Loucy (cell line): ENCODE results near the gene EFCAB12.

Experiments used
- H2AFZ ChIP-seq: fragments of 200-600 bp; sonication (generic); 2 replicates; pipeline ENCODE4 v1.6.0; 2016; ENCODE audit warnings: antibody characterized with exemption, mild to moderate bottlenecking, low read length, moderate library complexity
- H3F3A ChIP-seq: fragments of 200-600 bp; 2 replicates; pipeline ENCODE4 v1.6.0; 2016; ENCODE audit warnings: antibody characterized with exemption, low read depth, mild to moderate bottlenecking
- H3K27me3 ChIP-seq: fragments of 200-600 bp; sonication (generic); 2 replicates; pipeline ENCODE4 v1.6.1; 2014; ENCODE audit warnings: low read length, mild to moderate bottlenecking; ENCODE audit not compliant: insufficient read depth, poor library complexity, severe bottlenecking
- H3K36me3 ChIP-seq: fragments of 200-600 bp; sonication (generic); 2 replicates; pipeline ENCODE4 v1.6.1; 2016; ENCODE audit warnings: low read length; ENCODE audit not compliant: insufficient read depth
- H3K4me1 ChIP-seq: fragments of 200-600 bp; sonication (generic); 2 replicates; pipeline ENCODE4 v1.5.1; 2014; ENCODE audit warnings: low read length, mild to moderate bottlenecking; ENCODE audit not compliant: insufficient read depth, poor library complexity, severe bottlenecking
- H3K4me2 ChIP-seq: fragments of 200-600 bp; sonication (generic); 2 replicates; pipeline ENCODE4 v1.6.0; 2014; ENCODE audit warnings: antibody characterized with exemption, low read length, low read depth, mild to moderate bottlenecking; ENCODE audit not compliant: poor library complexity, severe bottlenecking
- H3K4me3 ChIP-seq: fragments of 200-600 bp; sonication (generic); 2 replicates; pipeline ENCODE4 v1.5.1; 2014; ENCODE audit warnings: low read length, mild to moderate bottlenecking, mixed read lengths; ENCODE audit not compliant: poor library complexity, severe bottlenecking
- H3K79me2 ChIP-seq: fragments of 200-600 bp; sonication (generic); 2 replicates; pipeline ENCODE4 v1.6.1; 2014; ENCODE audit warnings: low read length; ENCODE audit not compliant: insufficient read depth
- H3K9ac ChIP-seq: fragments of 200-600 bp; sonication (generic); 2 replicates; pipeline ENCODE4 v1.6.0; 2014; ENCODE audit warnings: mild to moderate bottlenecking, low read depth, low read length, moderate library complexity; ENCODE audit not compliant: poor library complexity, severe bottlenecking
- H3K9me2 ChIP-seq: fragments of 200-600 bp; sonication (generic); replicated peaks from 2 replicates; pipeline ENCODE4 v1.6.1; 2016; ENCODE audit warnings: low read depth, low read length, mixed read lengths
- H3K9me3 ChIP-seq: fragments of 200-600 bp; sonication (generic); 2 replicates; pipeline ENCODE4 v1.6.1; 2014; ENCODE audit warnings: mild to moderate bottlenecking, antibody characterized with exemption, low read length, low read depth; ENCODE audit not compliant: insufficient read depth
- H4K20me1 ChIP-seq: fragments of 200-600 bp; sonication (generic); 2 replicates; pipeline ENCODE4 v1.6.0; 2014; ENCODE audit warnings: antibody characterized with exemption, low read length, mild to moderate bottlenecking; ENCODE audit not compliant: insufficient read depth, poor library complexity, severe bottlenecking
- EZH2phosphoT487 ChIP-seq: fragments of 200-600 bp; IDR thresholded peaks from 2 replicates; pipeline ENCODE4 v1.6.1; 2018; ENCODE audit warnings: antibody characterized with exemption, mild to moderate bottlenecking, moderate library complexity, borderline replicate concordance
- TF ChIP-seq, protein P1 (sequence below): fragments of 200-600 bp; sonication (generic); conservative IDR thresholded peaks from 2 replicates; pipeline ENCODE4 v1.5.1; 2014; ENCODE audit warnings: mild to moderate bottlenecking, antibody characterized with exemption, low read length

EFCAB12 gene

DNA sequence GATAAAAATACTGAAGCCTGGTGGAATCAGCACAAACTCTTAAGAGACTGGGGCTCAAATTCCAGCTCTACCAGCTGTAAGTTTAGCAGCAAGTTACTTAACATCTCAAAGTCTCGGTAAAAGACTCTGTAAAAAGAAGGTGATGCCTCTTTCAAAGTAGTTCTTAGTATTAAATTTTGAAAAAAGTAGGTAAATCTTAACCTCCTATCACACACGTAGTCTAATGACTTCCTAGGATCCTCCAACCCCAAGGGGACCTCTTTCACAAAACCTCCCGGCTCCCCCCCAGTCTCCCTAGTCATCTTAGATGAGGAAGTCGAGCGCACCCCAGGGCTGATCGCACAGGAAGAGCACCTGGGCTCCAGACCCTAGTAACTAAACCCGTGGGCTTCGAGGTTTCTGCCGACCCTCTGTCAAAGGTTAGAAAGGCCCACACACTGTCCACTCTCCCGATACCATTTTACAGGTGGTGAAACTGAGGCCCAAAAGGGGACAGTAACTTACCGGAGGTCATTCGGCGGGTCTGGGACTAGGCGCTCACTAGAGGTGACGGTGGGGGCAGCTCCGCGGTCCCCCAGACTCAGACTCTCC, 10.9 kb upstream of the EFCAB12 start:
- peaks cover 79% of the 10 kb centered on the region for H3K79me2 ChIP-seq
- H3K4me2 ChIP-seq = peak overlapping the region; percentile 80
- TF ChIP-seq EZH2phosphoT487 = no peak
- TF ChIP-seq, protein P1, sequence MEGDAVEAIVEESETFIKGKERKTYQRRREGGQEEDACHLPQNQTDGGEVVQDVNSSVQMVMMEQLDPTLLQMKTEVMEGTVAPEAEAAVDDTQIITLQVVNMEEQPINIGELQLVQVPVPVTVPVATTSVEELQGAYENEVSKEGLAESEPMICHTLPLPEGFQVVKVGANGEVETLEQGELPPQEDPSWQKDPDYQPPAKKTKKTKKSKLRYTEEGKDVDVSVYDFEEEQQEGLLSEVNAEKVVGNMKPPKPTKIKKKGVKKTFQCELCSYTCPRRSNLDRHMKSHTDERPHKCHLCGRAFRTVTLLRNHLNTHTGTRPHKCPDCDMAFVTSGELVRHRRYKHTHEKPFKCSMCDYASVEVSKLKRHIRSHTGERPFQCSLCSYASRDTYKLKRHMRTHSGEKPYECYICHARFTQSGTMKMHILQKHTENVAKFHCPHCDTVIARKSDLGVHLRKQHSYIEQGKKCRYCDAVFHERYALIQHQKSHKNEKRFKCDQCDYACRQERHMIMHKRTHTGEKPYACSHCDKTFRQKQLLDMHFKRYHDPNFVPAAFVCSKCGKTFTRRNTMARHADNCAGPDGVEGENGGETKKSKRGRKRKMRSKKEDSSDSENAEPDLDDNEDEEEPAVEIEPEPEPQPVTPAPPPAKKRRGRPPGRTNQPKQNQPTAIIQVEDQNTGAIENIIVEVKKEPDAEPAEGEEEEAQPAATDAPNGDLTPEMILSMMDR = no peak
- peak overlapping the region; percentile 85 for H2AFZ ChIP-seq
- H4K20me1 ChIP-seq = peaks cover 15% of the 10 kb centered on the region
- H3F3A ChIP-seq = no peaks in the 10 kb centered on the region
- 0 out of 2 replicates have a peak, but pooled peaks cover 1% of the 10 kb centered on the region for H3K36me3 ChIP-seq
- no peaks in the 10 kb centered on the region for H3K9me2 ChIP-seq
- peaks cover 82% of the 10 kb centered on the region for H3K4me1 ChIP-seq
- H3K4me3 ChIP-seq = peak overlapping the region; percentile 76
- peak overlapping the region; percentile 84 for H3K9ac ChIP-seq
- H3K27me3 ChIP-seq = no peaks in the 10 kb centered on the region
- no peaks in the 10 kb centered on the region for H3K9me3 ChIP-seq

GRCh38 chr3:129435367-129435766, 6.9 kb upstream of the EFCAB12 start:
- Histone ChIP-seq H3K27me3 (no peaks in the 10 kb centered on the region), H4K20me1 (peaks cover 15% of the 10 kb centered on the region), H2AFZ (no peak overlapping the region), H3K9me2 (no peaks in the 10 kb centered on the region), H3K79me2 (peaks cover 58% of the 10 kb centered on the region), H3K9me3 (no peaks in the 10 kb centered on the region), H3F3A (no peaks in the 10 kb centered on the region), H3K36me3 (peaks cover 34% of the 10 kb centered on the region), H3K4me3 (peak overlapping the region; percentile 76), H3K9ac (peak overlapping the region; percentile 84), H3K4me2 (peak overlapping the region; percentile 80), H3K4me1 (peaks cover 59% of the 10 kb centered on the region)
- no peak for TF ChIP-seq EZH2phosphoT487
- TF ChIP-seq, protein P1 = peak; percentile 39

GRCh38 chr3:129434140-129434539, 5.7 kb upstream of the EFCAB12 start:
- peaks cover 34% of the 10 kb centered on the region for H3K36me3 ChIP-seq
- no peaks in the 10 kb centered on the region for H3K9me3 ChIP-seq
- no peak overlapping the region for H2AFZ ChIP-seq
- peaks cover 15% of the 10 kb centered on the region for H4K20me1 ChIP-seq
- TF ChIP-seq, protein P1 = no peak
- TF ChIP-seq EZH2phosphoT487 = no peak
- H3K9me2 ChIP-seq = no peaks in the 10 kb centered on the region
- no peaks in the 10 kb centered on the region for H3F3A ChIP-seq
- peak overlapping the region; percentile 76 for H3K4me3 ChIP-seq
- peak overlapping the region; percentile 80 for H3K4me2 ChIP-seq
- peaks cover 52% of the 10 kb centered on the region for H3K79me2 ChIP-seq
- H3K9ac ChIP-seq = peak overlapping the region; percentile 84
- peaks cover 59% of the 10 kb centered on the region for H3K4me1 ChIP-seq
- H3K27me3 ChIP-seq = no peaks in the 10 kb centered on the region
